CD4-positive, alpha-beta memory T cell (primary cell): ENCODE results near the gene ZNF169. TPM values are rescaled to one million over a fixed set of nuclear protein-coding genes. Genes with fewer than 3 reads are reported as not detected.

Experiments used
- polyA plus RNA-seq, 2 donors: library from polyadenylated mRNA; unstranded; fragments of 300-500 nt; fragmentation: Illumina TruSeq; gene quantifications; one replicate each; pipeline ENCODE4 v1.2.3, GENCODE V29; 2021
- total RNA-seq, 2 experiments: library from RNA; stranded (reverse); gene quantifications; one replicate each; pipeline ENCODE4 v1.2.3, GENCODE V29; 2021

The ZNF169 gene
- total and polyA plus RNA-seq, 4 experiments from 2014 or later, result 4.2 to 25.2 (median 13.3) TPM

Other genes with a start within 250 kb of the ZNF169 start
- 1 to 10 TPM; 5.1 to 5.5 TPM for gene PTPDC1, start 174.8 kb upstream of the ZNF169 start, total RNA-seq
- gene PTPDC1, start 174.8 kb upstream of the ZNF169 start, polyA plus RNA-seq, result 1 to 10 TPM; 1.7 to 2.1 TPM
- not detected for gene NUTM2F, start 69.3 kb downstream of the ZNF169 start, total RNA-seq
- not detected for gene NUTM2F, start 69.3 kb downstream of the ZNF169 start, polyA plus RNA-seq